AG10803 (cell line): ENCODE data around the gene TMEM108.

Experiments
- DNase-seq: peaks from one replicate; pipeline ENCODE4 v3.0.0; 2010; ENCODE audit warnings: low read depth
- H3K4me3 ChIP-seq: 2 replicates; pipeline ENCODE4 v1.5.1; 2011; ENCODE audit warnings: mild to moderate bottlenecking, low read length, control low read depth
- TF ChIP-seq, protein P1 (sequence below): conservative IDR thresholded peaks from 2 replicates; pipeline ENCODE4 v1.5.1; 2011; ENCODE audit warnings: mild to moderate bottlenecking, low read length, control low read depth, inconsistent platforms

TMEM108 gene

DNA sequence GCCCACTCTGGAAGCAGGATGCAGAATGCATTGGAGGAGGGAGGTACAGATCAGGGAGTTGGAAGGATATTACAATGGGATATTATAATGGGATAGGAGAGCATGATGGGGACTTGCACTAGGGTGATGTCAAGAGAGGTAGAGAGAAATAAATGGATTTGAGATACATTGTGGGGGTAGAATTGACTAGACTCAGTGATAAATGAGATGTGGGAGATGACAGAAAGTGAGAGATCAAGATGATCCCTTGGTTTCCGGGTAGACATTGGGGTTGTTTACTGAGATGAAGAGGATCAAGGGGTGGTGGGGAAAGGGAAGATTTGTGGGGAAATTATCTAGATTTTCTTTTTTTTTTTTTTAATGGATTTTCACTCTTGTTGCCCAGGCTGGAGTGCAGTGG lies 404.3 kb downstream of the TMEM108 start:
- TF ChIP-seq, protein P1, sequence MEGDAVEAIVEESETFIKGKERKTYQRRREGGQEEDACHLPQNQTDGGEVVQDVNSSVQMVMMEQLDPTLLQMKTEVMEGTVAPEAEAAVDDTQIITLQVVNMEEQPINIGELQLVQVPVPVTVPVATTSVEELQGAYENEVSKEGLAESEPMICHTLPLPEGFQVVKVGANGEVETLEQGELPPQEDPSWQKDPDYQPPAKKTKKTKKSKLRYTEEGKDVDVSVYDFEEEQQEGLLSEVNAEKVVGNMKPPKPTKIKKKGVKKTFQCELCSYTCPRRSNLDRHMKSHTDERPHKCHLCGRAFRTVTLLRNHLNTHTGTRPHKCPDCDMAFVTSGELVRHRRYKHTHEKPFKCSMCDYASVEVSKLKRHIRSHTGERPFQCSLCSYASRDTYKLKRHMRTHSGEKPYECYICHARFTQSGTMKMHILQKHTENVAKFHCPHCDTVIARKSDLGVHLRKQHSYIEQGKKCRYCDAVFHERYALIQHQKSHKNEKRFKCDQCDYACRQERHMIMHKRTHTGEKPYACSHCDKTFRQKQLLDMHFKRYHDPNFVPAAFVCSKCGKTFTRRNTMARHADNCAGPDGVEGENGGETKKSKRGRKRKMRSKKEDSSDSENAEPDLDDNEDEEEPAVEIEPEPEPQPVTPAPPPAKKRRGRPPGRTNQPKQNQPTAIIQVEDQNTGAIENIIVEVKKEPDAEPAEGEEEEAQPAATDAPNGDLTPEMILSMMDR: no peak
- no peak for DNase-seq
- H3K4me3 ChIP-seq: no peak overlapping the region

- no peak overlapping the region for H3K4me3 ChIP-seq
- DNase-seq: no peak
- TF ChIP-seq, protein P1: no peak
Measured at GRCh38 chr3:133443649-133444422, 405.6 kb downstream of the TMEM108 start.

DNA sequence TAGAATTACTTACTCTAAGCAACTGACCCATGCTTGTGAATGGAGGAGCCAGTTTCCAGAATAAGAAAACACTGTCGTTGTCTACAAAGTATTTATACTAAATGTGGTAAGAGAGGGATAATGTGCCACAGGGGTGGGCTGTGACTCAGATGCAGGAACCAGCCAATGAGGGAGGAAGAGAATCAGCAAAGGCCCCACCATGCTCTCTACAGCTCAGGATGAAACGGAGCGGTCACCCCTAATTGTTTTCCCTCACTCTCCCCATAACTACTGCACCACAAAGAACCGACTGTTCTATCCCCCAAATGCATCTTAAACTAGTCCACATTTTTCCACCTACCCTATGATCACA lies 406.2 kb downstream of the TMEM108 start:
- TF ChIP-seq, protein P1: no peak
- H3K4me3 ChIP-seq: no peak overlapping the region
- no peak for DNase-seq

DNA sequence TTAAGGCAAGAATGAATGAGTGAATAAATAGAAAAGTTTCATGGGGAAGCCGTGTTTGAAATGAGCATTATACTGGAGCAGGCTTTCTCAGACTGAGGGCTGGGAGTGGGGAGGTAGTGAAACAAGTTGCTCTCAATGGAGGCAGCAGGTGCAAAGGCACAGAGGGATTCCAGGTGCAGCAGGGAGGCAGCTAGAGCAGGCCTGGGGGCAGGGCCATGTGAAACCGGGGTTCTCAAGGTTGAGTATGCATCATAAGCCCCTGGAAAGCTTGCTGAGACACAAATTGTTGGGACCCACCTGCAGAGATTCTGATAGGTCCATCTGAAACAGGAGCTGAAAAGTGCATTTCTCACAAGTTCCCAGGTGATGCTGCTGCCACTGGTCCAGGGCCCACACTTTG lies 406.9 kb downstream of the TMEM108 start:
- DNase-seq: no peak

More for the DNA sequence above, 406.9 kb downstream of the TMEM108 start:
- TF ChIP-seq, protein P1: no peak
- no peak overlapping the region for H3K4me3 ChIP-seq
